ENCODE results near the gene DSP.
A peak's percentile ranks its signal among the peaks of the same experiment; 100 is the strongest.

The DSP gene

GRCh38 chr6:7631466-7631865 is 90.0 kb downstream of the DSP start:
- DNase-seq (ENCODE audit: low read depth) = peak; percentile 14
- no peak for TF ChIP-seq CTCF (IDR thresholded peaks at IDR 0.05; ENCODE audit: control insufficient read depth, extremely low read depth, insufficient read depth)

GRCh38 chr6:7632501-7633290 is 91.2 kb downstream of the DSP start:
- TF ChIP-seq CTCF (IDR thresholded peaks at IDR 0.05; ENCODE audit: control insufficient read depth, extremely low read depth, insufficient read depth) = no peak
- H3K4me3 ChIP-seq (ENCODE audit: low read depth, low read length) = no peak overlapping the region
- no peak for DNase-seq (ENCODE audit: low read depth)

More at GRCh38 chr6:7631466-7631865, 90.0 kb downstream of the DSP start:
- H3K4me3 ChIP-seq (ENCODE audit: low read depth, low read length) = no peak overlapping the region

GRCh38 chr6:7633361-7633760 is 91.9 kb downstream of the DSP start:
- DNase-seq (ENCODE audit: low read depth) = no peak
- H3K4me3 ChIP-seq (ENCODE audit: low read depth, low read length) = no peak overlapping the region
- TF ChIP-seq CTCF (IDR thresholded peaks at IDR 0.05; ENCODE audit: control insufficient read depth, extremely low read depth, insufficient read depth) = no peak

- DNase-seq (ENCODE audit: low read depth) = no peak
- TF ChIP-seq CTCF (IDR thresholded peaks at IDR 0.05; ENCODE audit: control insufficient read depth, extremely low read depth, insufficient read depth) = no peak
- H3K4me3 ChIP-seq (ENCODE audit: low read depth, low read length) = no peak overlapping the region
Measured at GRCh38 chr6:7636151-7636550, 94.7 kb downstream of the DSP start.

Measured in LNCaP clone FGC (cell line).